ENCODE measurements around the gene SPATS2. TPM values are rescaled to one million over a fixed set of nuclear protein-coding genes. Genes with fewer than 3 reads are reported as not detected.

Gene SPATS2
- total RNA-seq, 2 experiments from 2014 or later = 9.2 to 10.8 TPM

GRCh38 chr12:49340095-49340870 is 27.0 kb upstream of the SPATS2 start:
- no peaks in the 10 kb centered on the region for H3K36me3 Mint-ChIP-seq (ENCODE audit: low read depth)
- CTCF ChIA-PET = interaction anchor here (0.7 to 5.8 kb wide), 9 partner anchors 8 to 115 kb away, joined by 3 to 77 read pairs (median 15); partner anchors contain the start of genes PRPH and TROAP
- no peak overlapping the region for H3K4me3 Mint-ChIP-seq
- intact Hi-C loops (cut with micrococcal nuclease) = no loop called here
- H3K9me3 Mint-ChIP-seq = no peaks in the 10 kb centered on the region
- POLR2A ChIA-PET = interaction anchor here (0.9 kb wide), 1 partner anchor 67 kb away, joined by 3 read pairs; no protein-coding TSS in a partner anchor
- no peak for DNase-seq
- no peak for ATAC-seq
- H3K4me1 Mint-ChIP-seq (ENCODE audit: low read depth) = peaks cover 30% of the 10 kb centered on the region
- H3K27me3 Mint-ChIP-seq = peaks cover 65% of the 10 kb centered on the region
- no peak overlapping the region for H3K27ac Mint-ChIP-seq
- no peak for TF ChIP-seq CTCF (IDR thresholded peaks at IDR 0.05)

GRCh38 chr12:49340971-49341776 is 26.1 kb upstream of the SPATS2 start:
- no peak for DNase-seq
- peaks cover 67% of the 10 kb centered on the region for H3K27me3 Mint-ChIP-seq
- no peaks in the 10 kb centered on the region for H3K36me3 Mint-ChIP-seq (ENCODE audit: low read depth)
- H3K4me1 Mint-ChIP-seq (ENCODE audit: low read depth) = peaks cover 36% of the 10 kb centered on the region
- ATAC-seq = no peak
- H3K4me3 Mint-ChIP-seq = no peak overlapping the region
- no peak for TF ChIP-seq CTCF (IDR thresholded peaks at IDR 0.05)
- H3K27ac Mint-ChIP-seq = no peak overlapping the region
- CTCF ChIA-PET = interaction anchor here (0.8 to 4.0 kb wide), 24 partner anchors 9 to 240 kb away, joined by 3 to 126 read pairs (median 7); partner anchors contain the start of genes PRPH, SPATS2, TROAP and TUBA1C
- H3K9me3 Mint-ChIP-seq = no peaks in the 10 kb centered on the region
- POLR2A ChIA-PET = interaction anchor here (0.6 to 2.7 kb wide), 9 partner anchors 9 to 226 kb away, joined by 3 to 12 read pairs (median 4); partner anchors contain the start of genes PRPH and TROAP
- intact Hi-C loops (cut with micrococcal nuclease) = no loop called here

DNA sequence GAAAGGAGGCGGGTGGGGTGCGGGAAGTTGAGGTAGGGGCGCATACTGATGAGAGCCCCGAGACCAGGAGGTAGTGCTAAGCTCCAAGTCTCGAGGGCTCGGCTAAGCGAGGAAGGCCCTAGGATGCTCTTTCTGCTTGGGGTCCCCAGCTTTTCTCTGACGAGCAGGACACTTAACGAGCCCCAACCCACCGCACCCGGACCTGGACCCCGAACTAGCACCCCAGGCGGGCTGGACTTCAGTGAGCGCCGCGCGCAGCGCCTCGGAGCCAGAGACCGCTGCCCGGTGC is 25.5 kb upstream of the SPATS2 start:
- peaks cover 38% of the 10 kb centered on the region for H3K4me1 Mint-ChIP-seq (ENCODE audit: low read depth)
- ATAC-seq (no peak), DNase-seq (no peak)
- no peaks in the 10 kb centered on the region for H3K36me3 Mint-ChIP-seq (ENCODE audit: low read depth)
- no peak overlapping the region for H3K4me3 Mint-ChIP-seq
- no peaks in the 10 kb centered on the region for H3K9me3 Mint-ChIP-seq
- H3K27me3 Mint-ChIP-seq = peaks cover 69% of the 10 kb centered on the region
- H3K27ac Mint-ChIP-seq = no peak overlapping the region
- ChIA-PET CTCF (interaction anchor here (0.8 to 4.0 kb wide), 30 partner anchors 9 to 240 kb away, joined by 3 to 126 read pairs (median 5); partner anchors contain the start of genes PRPH, SPATS2, TROAP and TUBA1C), POLR2A (interaction anchor here (0.6 to 2.7 kb wide), 9 partner anchors 10 to 225 kb away, joined by 3 to 12 read pairs (median 4); partner anchors contain the start of genes PRPH and TROAP)
- intact Hi-C loops (cut with micrococcal nuclease) = loop anchor here (2.0 kb wide), 1 partner anchor 53 kb away; no protein-coding TSS in a partner anchor
- TF ChIP-seq CTCF (IDR thresholded peaks at IDR 0.05) = no peak

- intact Hi-C loops (cut with micrococcal nuclease) = loop anchor here (2.0 kb wide), 1 partner anchor 53 kb away; no protein-coding TSS in a partner anchor
Measured at GRCh38 chr12:49342066-49342913, 25.0 kb upstream of the SPATS2 start.

More at GRCh38 chr12:49342066-49342913, 25.0 kb upstream of the SPATS2 start:
- Mint-ChIP-seq H3K9me3 (no peaks in the 10 kb centered on the region), H3K27me3 (peaks cover 69% of the 10 kb centered on the region), H3K4me1 (ENCODE audit: low read depth) (peaks cover 40% of the 10 kb centered on the region), H3K4me3 (peak overlapping the region; percentile 53), H3K36me3 (ENCODE audit: low read depth) (no peaks in the 10 kb centered on the region), H3K27ac (no peak overlapping the region)
- ATAC-seq (peak; percentile 84), DNase-seq (peak; percentile 93)
- POLR2A ChIA-PET = interaction anchor here (0.6 to 2.7 kb wide), 12 partner anchors 10 to 225 kb away, joined by 3 to 12 read pairs (median 4); partner anchors contain the start of genes PRPH and TROAP
- CTCF ChIA-PET = interaction anchor here (0.8 to 4.0 kb wide), 45 partner anchors 10 to 363 kb away, joined by 3 to 126 read pairs (median 4); partner anchors contain the start of genes PRPH, SPATS2, TROAP and TUBA1C
- peak; percentile 99 for TF ChIP-seq CTCF (IDR thresholded peaks at IDR 0.05)
